Jurkat, Clone E6-1 (cell line): Measurements from ENCODE around the gene RIF1. TPM values are rescaled to one million over a fixed set of nuclear protein-coding genes. Genes with fewer than 3 reads are reported as not detected.

Source experiments
- DNase-seq: peaks from one replicate; pipeline ENCODE4 v3.0.0-alpha.2; 2011; ENCODE audit warnings: low read depth, low spot score
- H3K4me3 ChIP-seq: 2 replicates; pipeline ENCODE4 v1.5.1; 2011; ENCODE audit warnings: mild to moderate bottlenecking, low read length, control low read depth, moderate library complexity
- polyA plus RNA-seq: library from polyadenylated mRNA; unstranded; fragments of >200 nt; gene quantifications from one replicate; pipeline ENCODE4 v1.2.1, GENCODE V29; 2012; ENCODE audit warnings: missing spikeins; ENCODE audit not compliant: insufficient read length, insufficient read depth

The RIF1 gene
- polyA plus RNA-seq: 20.1 TPM

GRCh38 chr2:151409601-151410484, at the start of gene RIF1:
Gene RIF1 (plus strand): TSS chr2:151409902. CDS start chr2:151410424, 522 bp downstream.
- H3K4me3 ChIP-seq: peak within 1 kb of the TSS; percentile 94
- DNase-seq: peak; percentile 80

GRCh38 chr2:151361674-151362370, 47.9 kb upstream of the RIF1 start:
- no peak for DNase-seq
- no peak overlapping the region for H3K4me3 ChIP-seq

- H3K4me3 ChIP-seq: no peak overlapping the region
- no peak for DNase-seq
Observed at GRCh38 chr2:151363709-151364108, 46.0 kb upstream of the RIF1 start.

- no peak for DNase-seq
- no peak overlapping the region for H3K4me3 ChIP-seq
Observed at GRCh38 chr2:151367571-151367970, 42.1 kb upstream of the RIF1 start.

- no peak for DNase-seq
- H3K4me3 ChIP-seq: no peak overlapping the region
Observed at GRCh38 chr2:151374436-151374835, 35.3 kb upstream of the RIF1 start.

GRCh38 chr2:151379169-151379568, 30.5 kb upstream of the RIF1 start:
- no peak overlapping the region for H3K4me3 ChIP-seq
- peak; percentile 44 for DNase-seq

GRCh38 chr2:151380580-151381235, 29.0 kb upstream of the RIF1 start:
- H3K4me3 ChIP-seq: no peak overlapping the region
- no peak for DNase-seq

GRCh38 chr2:151381266-151381665, 28.4 kb upstream of the RIF1 start:
- H3K4me3 ChIP-seq: no peak overlapping the region
- no peak for DNase-seq

GRCh38 chr2:151388011-151388410, 21.7 kb upstream of the RIF1 start:
- H3K4me3 ChIP-seq: no peak overlapping the region
- no peak for DNase-seq

GRCh38 chr2:151391436-151391835, 18.3 kb upstream of the RIF1 start:
- H3K4me3 ChIP-seq: no peak overlapping the region
- no peak for DNase-seq

- DNase-seq: no peak
- no peak overlapping the region for H3K4me3 ChIP-seq
Observed at GRCh38 chr2:151394509-151394908, 15.2 kb upstream of the RIF1 start.

GRCh38 chr2:151395509-151396374, 14.0 kb upstream of the RIF1 start:
- DNase-seq: no peak
- no peak overlapping the region for H3K4me3 ChIP-seq

- H3K4me3 ChIP-seq: no peak overlapping the region
- DNase-seq: no peak
Observed at GRCh38 chr2:151399981-151400380, 9.7 kb upstream of the RIF1 start.

- DNase-seq: no peak
- no peak overlapping the region for H3K4me3 ChIP-seq
Observed at GRCh38 chr2:151401149-151401548, 8.6 kb upstream of the RIF1 start.

GRCh38 chr2:151403914-151404313, 5.8 kb upstream of the RIF1 start:
- H3K4me3 ChIP-seq: no peak overlapping the region
- DNase-seq: no peak

- no peak for DNase-seq
- H3K4me3 ChIP-seq: no peak overlapping the region
Observed at GRCh38 chr2:151405376-151405775, 4.3 kb upstream of the RIF1 start.

GRCh38 chr2:151407281-151407680, 2.4 kb upstream of the RIF1 start:
- no peak for DNase-seq
- no peak overlapping the region for H3K4me3 ChIP-seq

GRCh38 chr2:151408788-151409600, 708 bp upstream of the RIF1 start:
- H3K4me3 ChIP-seq: peak overlapping the region; percentile 94
- no peak for DNase-seq
